Right lobe of liver (tissue), 4 donors: ENCODE measurements around the gene SLC1A3.

Source experiments
- CTCF ChIP-seq, 4 donors: fragments of 200-600 bp in 3 of 4; fragments of 450-650 bp in 1 of 4; IDR thresholded peaks; one replicate each; pipeline versions ENCODE4 v1.5.1 to v1.8.0; 2016 to 2022; ENCODE audit warnings: antibody characterized with exemption in 4 of 4, mild to moderate bottlenecking in 2 of 4
- POLR2A ChIP-seq: fragments of 450-650 bp; IDR thresholded peaks from one replicate; pipeline ENCODE4 v1.6.1; 2017; ENCODE audit warnings: antibody characterized with exemption, mild to moderate bottlenecking
- donor health status: DM: no; HTN: no; CAD: no.
- donor health status: DM: no; HTN: no; CAD: no.
- donor health status: DM: no; HTN: yes; CAD: no.

DNA sequence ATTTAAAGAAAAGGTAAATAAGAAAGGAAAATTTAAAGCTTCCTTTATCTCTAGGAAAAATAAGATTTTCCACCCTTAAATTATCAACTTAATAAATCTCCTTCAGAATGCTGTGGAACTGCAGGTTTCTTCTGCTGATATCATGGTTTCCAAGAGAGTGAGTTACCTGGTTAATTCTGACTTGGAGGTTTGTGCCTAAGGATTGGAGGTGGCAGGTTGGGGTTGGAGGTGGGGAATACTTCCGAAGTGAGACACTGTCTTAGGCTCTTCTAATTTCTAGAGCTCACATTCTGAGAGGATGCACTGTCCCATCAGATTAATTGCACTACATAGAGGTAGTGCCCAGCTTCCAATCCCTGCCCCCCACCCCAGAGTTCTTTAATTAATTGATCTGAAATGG lies 31.1 kb downstream of the SLC1A3 start:
- TF ChIP-seq CTCF (IDR thresholded peaks at IDR 0.05): no peak
- TF ChIP-seq POLR2A: no peak
